DOHH2 (cell line): ENCODE data around the gene ABCD4.

Experiments
- H3F3A ChIP-seq: fragments of 200-600 bp; sonication (generic), shearing (Covaris generic); 2 replicates; pipeline ENCODE4 v1.6.0; 2016; ENCODE audit warnings: antibody characterized with exemption, mild to moderate bottlenecking; ENCODE audit not compliant: control insufficient read depth, insufficient read depth
- H3K27ac ChIP-seq: fragments of 200-600 bp; sonication (generic); 2 replicates; pipeline ENCODE4 v1.5.1; 2014; ENCODE audit warnings: low read depth, mild to moderate bottlenecking, low read length, moderate library complexity
- H3K27me3 ChIP-seq: fragments of 200-600 bp; sonication (generic); 2 replicates; pipeline ENCODE4 v1.6.1; 2014; ENCODE audit warnings: mild to moderate bottlenecking, low read length, mixed read lengths; ENCODE audit not compliant: control insufficient read depth
- H3K36me3 ChIP-seq: fragments of 200-600 bp; sonication (generic); 2 replicates; pipeline ENCODE4 v1.6.1; 2014; ENCODE audit warnings: mild to moderate bottlenecking, low read length, moderate library complexity, mixed read lengths; ENCODE audit not compliant: control insufficient read depth
- H3K4me1 ChIP-seq: fragments of 200-600 bp; sonication (generic); 2 replicates; pipeline ENCODE4 v1.6.1; 2014; ENCODE audit warnings: mild to moderate bottlenecking, low read length, mixed read lengths; ENCODE audit not compliant: control insufficient read depth
- H3K4me2 ChIP-seq: fragments of 200-600 bp; sonication (generic); 2 replicates; pipeline ENCODE4 v1.6.0; 2014; ENCODE audit warnings: mild to moderate bottlenecking, low read length, moderate library complexity
- H3K4me3 ChIP-seq: fragments of 200-600 bp; sonication (generic); 2 replicates; pipeline ENCODE4 v1.5.1; 2014; ENCODE audit warnings: mild to moderate bottlenecking, low read length, mixed read lengths
- H3K79me2 ChIP-seq: fragments of 200-600 bp; sonication (generic); 2 replicates; pipeline ENCODE4 v1.6.1; 2014; ENCODE audit warnings: mild to moderate bottlenecking, low read length, mixed read lengths; ENCODE audit not compliant: control insufficient read depth
- H3K9me2 ChIP-seq: fragments of 200-600 bp; sonication (generic); replicated peaks from 2 replicates; pipeline ENCODE4 v1.6.1; 2014; ENCODE audit warnings: mild to moderate bottlenecking, low read length, mixed read lengths; ENCODE audit not compliant: control insufficient read depth
- H3K9me3 ChIP-seq: fragments of 200-600 bp; sonication (generic); 2 replicates; pipeline ENCODE4 v1.6.1; 2014; ENCODE audit warnings: antibody characterized with exemption, low read length, mixed read lengths; ENCODE audit not compliant: control insufficient read depth, insufficient read depth
- H4K20me1 ChIP-seq: fragments of 200-600 bp; sonication (generic); 2 replicates; pipeline ENCODE4 v1.6.0; 2014; ENCODE audit warnings: low read depth, mild to moderate bottlenecking, antibody characterized with exemption, low read length, moderate library complexity; ENCODE audit not compliant: control insufficient read depth, insufficient read depth
- EZH2phosphoT487 ChIP-seq: fragments of 200-600 bp; sonication (generic); IDR thresholded peaks from 2 replicates; pipeline ENCODE4 v1.6.1; 2017; ENCODE audit warnings: borderline replicate concordance, mild to moderate bottlenecking, antibody characterized with exemption, low read length, moderate library complexity, mixed read lengths
- TF ChIP-seq, protein P1 (sequence below): fragments of 200-600 bp; sonication (generic); IDR thresholded peaks from one replicate; pipeline ENCODE4 v1.5.1; 2014; ENCODE audit warnings: antibody characterized with exemption, mild to moderate bottlenecking, low read depth, low read length; ENCODE audit not compliant: poor library complexity, severe bottlenecking

ABCD4 gene

DNA sequence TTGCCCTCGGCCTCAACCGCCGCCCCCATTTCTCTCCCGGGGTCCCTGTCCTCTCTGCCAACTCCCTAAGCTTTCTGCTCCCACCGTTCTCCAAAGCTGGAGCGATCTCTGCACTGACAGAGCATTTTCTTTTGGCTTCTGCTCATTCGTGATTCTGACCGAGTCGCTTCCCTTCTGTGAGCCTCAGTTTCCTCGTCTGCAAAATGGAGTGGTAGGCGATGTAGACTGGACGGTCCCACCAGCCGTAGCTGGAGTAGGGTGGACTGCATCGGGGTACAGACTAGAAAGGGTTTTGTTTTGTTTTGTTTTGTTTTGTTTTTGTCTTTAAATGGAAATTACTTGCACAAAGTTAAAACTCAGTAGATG, 61.1 kb downstream of the ABCD4 start:
- no peak overlapping the region for H3K4me3 ChIP-seq

DNA sequence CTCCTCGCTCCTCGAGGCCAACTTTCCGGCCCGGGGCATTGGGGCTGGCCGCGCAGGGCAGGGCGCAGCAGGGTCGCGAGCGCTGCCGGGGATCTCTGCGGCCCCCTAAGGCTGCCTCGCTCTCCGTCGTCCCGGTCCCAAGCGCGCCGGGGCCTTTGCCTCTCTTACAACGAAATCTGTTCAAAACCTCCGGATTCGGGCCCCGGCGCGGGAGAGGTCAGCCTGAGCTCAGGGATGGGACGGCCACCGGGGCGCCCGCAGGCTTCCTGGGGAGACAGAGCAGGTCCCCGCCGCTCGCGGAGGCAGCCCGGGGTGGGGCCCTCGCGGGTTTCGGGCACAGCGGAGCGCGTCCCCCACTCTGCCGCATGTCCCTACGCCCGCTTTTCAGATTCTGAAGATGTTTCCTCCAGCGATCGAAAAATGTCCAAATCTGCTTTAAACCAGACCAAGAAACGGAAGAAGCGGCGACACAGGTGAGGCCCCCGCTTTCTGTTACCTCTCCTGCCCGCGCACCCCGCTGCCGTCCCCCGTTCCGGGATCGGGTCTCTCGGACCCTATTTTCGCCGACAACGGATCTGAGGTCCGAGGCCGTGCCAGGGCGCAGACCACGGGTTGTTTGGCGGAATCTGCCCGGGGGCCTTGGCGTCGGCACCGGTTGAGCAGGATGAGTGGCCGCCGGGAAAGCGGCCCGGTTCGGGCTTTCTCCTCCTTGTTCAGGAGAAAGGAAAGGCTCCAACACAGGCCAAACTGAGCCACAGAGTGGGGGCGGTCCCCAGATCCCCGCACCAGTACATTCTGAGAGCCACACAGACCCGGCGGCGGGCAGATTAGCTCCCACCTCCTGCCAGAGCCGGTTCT, 61.7 kb downstream of the ABCD4 start:
- Histone ChIP-seq H3K27ac (no peak overlapping the region), H3K4me1 (no peaks in the 10 kb centered on the region), H3K79me2 (no peaks in the 10 kb centered on the region), H3K9me2 (no peaks in the 10 kb centered on the region), H3K4me2 (no peak overlapping the region), H3F3A (no peaks in the 10 kb centered on the region), H3K27me3 (peaks cover 35% of the 10 kb centered on the region), H3K36me3 (no peaks in the 10 kb centered on the region), H4K20me1 (no peaks in the 10 kb centered on the region; the same call in 1 of the 2 replicates), H3K9me3 (no peaks in the 10 kb centered on the region), H3K4me3 (no peak overlapping the region)
- no peak for TF ChIP-seq EZH2phosphoT487
- TF ChIP-seq, protein P1, sequence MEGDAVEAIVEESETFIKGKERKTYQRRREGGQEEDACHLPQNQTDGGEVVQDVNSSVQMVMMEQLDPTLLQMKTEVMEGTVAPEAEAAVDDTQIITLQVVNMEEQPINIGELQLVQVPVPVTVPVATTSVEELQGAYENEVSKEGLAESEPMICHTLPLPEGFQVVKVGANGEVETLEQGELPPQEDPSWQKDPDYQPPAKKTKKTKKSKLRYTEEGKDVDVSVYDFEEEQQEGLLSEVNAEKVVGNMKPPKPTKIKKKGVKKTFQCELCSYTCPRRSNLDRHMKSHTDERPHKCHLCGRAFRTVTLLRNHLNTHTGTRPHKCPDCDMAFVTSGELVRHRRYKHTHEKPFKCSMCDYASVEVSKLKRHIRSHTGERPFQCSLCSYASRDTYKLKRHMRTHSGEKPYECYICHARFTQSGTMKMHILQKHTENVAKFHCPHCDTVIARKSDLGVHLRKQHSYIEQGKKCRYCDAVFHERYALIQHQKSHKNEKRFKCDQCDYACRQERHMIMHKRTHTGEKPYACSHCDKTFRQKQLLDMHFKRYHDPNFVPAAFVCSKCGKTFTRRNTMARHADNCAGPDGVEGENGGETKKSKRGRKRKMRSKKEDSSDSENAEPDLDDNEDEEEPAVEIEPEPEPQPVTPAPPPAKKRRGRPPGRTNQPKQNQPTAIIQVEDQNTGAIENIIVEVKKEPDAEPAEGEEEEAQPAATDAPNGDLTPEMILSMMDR, result no peak

More for the DNA sequence above, 61.1 kb downstream of the ABCD4 start:
- Histone ChIP-seq H4K20me1 (no peaks in the 10 kb centered on the region; the same call in 1 of the 2 replicates), H3K27ac (no peak overlapping the region), H3K4me1 (no peaks in the 10 kb centered on the region), H3K27me3 (peaks cover 35% of the 10 kb centered on the region), H3K36me3 (no peaks in the 10 kb centered on the region), H3K9me2 (no peaks in the 10 kb centered on the region), H3K9me3 (no peaks in the 10 kb centered on the region), H3F3A (no peaks in the 10 kb centered on the region), H3K79me2 (no peaks in the 10 kb centered on the region), H3K4me2 (no peak overlapping the region)
- TF ChIP-seq EZH2phosphoT487, result no peak
- TF ChIP-seq, protein P1, result no peak

DNA sequence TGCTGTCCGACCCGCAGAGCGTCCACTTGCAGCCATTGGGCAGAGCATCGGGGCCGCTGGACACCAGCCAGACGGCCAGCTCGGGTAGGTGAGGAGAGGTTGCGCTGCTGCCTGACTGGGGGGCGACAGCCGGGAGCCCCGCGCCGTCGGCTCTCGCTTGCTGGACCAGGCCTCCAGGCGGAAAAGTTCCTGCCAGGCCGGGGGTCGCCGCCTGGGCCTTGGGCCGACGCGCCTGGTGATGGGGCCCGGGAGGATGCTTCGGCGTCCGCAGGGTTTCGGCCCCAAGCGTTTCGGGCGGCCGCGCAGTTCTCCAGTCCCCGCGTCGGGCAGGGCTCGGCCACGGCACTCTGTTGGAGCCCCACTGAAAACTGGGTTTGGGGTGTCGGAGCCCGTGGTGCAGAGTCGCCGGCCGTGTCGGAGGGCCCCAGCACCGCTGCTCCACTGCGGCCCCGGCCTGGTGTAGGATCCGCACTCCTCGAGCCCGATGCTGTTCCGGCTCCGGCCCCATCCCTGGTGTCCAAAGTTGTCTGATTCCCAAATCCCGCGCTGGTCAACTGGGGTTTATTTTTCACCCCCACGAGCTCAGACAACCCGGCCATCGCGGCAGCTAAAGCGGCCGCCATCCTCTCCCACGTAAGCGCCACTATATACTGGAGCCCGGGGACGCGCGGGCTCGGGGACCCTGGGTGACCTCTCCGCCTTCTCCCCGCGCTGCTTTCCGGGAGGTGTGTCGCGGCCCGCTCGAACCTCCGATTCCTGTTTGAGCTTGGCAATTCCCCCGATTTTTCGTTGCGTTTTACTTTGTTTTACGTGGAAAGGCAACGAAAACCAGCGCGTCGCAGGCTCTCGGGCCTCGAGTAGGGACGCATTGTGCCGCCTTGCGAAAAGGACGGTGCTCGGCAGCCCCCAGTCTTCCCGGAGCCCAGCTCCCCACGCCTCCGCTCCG, 62.6 kb downstream of the ABCD4 start:
- no peaks in the 10 kb centered on the region for H3K9me2 ChIP-seq

More for the DNA sequence above, 62.6 kb downstream of the ABCD4 start:
- Histone ChIP-seq H3K9me3 (no peaks in the 10 kb centered on the region), H4K20me1 (no peaks in the 10 kb centered on the region; the same call in 1 of the 2 replicates), H3K79me2 (no peaks in the 10 kb centered on the region), H3K36me3 (no peaks in the 10 kb centered on the region), H3K4me1 (no peaks in the 10 kb centered on the region), H3K4me3 (no peak overlapping the region), H3F3A (no peaks in the 10 kb centered on the region), H3K27ac (no peak overlapping the region), H3K27me3 (peaks cover 27% of the 10 kb centered on the region), H3K4me2 (no peak overlapping the region)
- TF ChIP-seq, protein P1, result no peak
- TF ChIP-seq EZH2phosphoT487, result no peak
